Ovary (tissue), 9 donors: ENCODE measurements around the gene NIM1K. TPM values are rescaled to one million over a fixed set of nuclear protein-coding genes. Genes with fewer than 3 reads are reported as not detected.

Experiments used
- DNase-seq, 5 donors: peaks; one replicate each; pipeline ENCODE4 v3.0.0-alpha.2; 2019 to 2020
- H3K27ac ChIP-seq, 2 donors: fragments of 200-600 bp; one replicate each; pipeline versions ENCODE4 v1.5.1 to v1.8.0; 2019 to 2022
- H3K27me3 ChIP-seq: fragments of 200-600 bp; one replicate; pipeline ENCODE4 v1.8.0; 2022
- H3K36me3 ChIP-seq: fragments of 200-600 bp; sonication (generic); one replicate; pipeline ENCODE4 v1.5.1; 2019
- H3K4me1 ChIP-seq: one replicate; pipeline ENCODE4 v1.8.1; 2013; ENCODE audit warnings: mild to moderate bottlenecking, moderate library complexity; ENCODE audit not compliant: insufficient read depth
- H3K4me3 ChIP-seq: fragments of 200-600 bp; sonication (generic); one replicate; pipeline ENCODE4 v1.5.1; 2017
- H3K9me3 ChIP-seq, 2 donors: fragments of 200-600 bp in 1 of 2; sonication (generic) in 1 of 2; one replicate each; pipeline versions ENCODE4 v1.5.1 to v1.8.1; 2013 to 2019; ENCODE audit warnings: mild to moderate bottlenecking in 1 of 2, moderate library complexity in 1 of 2
- EP300 ChIP-seq: sonication (generic); formaldehyde crosslinking; IDR thresholded peaks from one replicate; pipeline ENCODE4 v1.6.1; 2017; ENCODE audit warnings: antibody characterized with exemption
- POLR2A ChIP-seq: fragments of 450-650 bp; IDR thresholded peaks from one replicate; pipeline ENCODE4 v1.6.1; 2017; ENCODE audit warnings: antibody characterized with exemption, mild to moderate bottlenecking, moderate library complexity
- WGBS, 3 donors: extraction: QIAGEN DNeasy Blood & Tissue Kit in 1 of 3; methylation state at CpG; one replicate each; pipeline versions ENCODE4 v1.1.5 to v1.1.7; 2013 to 2017; 5-methylcytosine and 5-hydroxymethylcytosine counted together
- intact Hi-C, 4 donors: fragments of 100-400 bp; cut with DNase I; formaldehyde crosslinking; loops; one replicate each; pipeline versions ENCODE4 v1.11.0 to v1.15.1; 2022 to 2023
- polyA plus RNA-seq, 2 donors: library from polyadenylated mRNA; stranded (reverse); fragments of 200-250 nt in 1 of 2; fragments of 350-450 nt in 1 of 2; fragmentation: Illumina TruSeq in 1 of 2; extraction: RNeasy Lipid Tissue Mini Kit (QIAGEN cat#74804) in 1 of 2; gene quantifications; one replicate each; pipeline ENCODE4 v1.2.3, GENCODE V29; 2013 to 2014
- total RNA-seq, 7 donors: library from RNA; depleted of rRNA in 2 of 7; stranded (reverse); fragments of >200 nt in 2 of 7; fragmentation: NEBNext Ultra II Directional in 3 of 7; extraction: Animal tissue kit (Norgen Biotek cat#: 25700) in 3 of 7; gene quantifications; one replicate each; pipeline versions ENCODE4 v1.1.0 to v1.2.4, GENCODE V29; 2016 to 2023
- TF ChIP-seq, protein P1 (sequence below), 3 donors: fragments of 450-650 bp in 2 of 3; fragments of 200-600 bp in 1 of 3; IDR thresholded peaks; one replicate each; pipeline versions ENCODE4 v1.5.1 to v1.8.0; 2016 to 2022; ENCODE audit warnings: antibody characterized with exemption in 3 of 3, mild to moderate bottlenecking in 1 of 3
- donor health status: DM: no; HTN: no; CAD: no; lungs with moderate emphysema.
- donor health status: DM: no; HTN: no; CAD: no.
- donor health status: Bipolar disorder and iron deficiency.
- donor health status: DM: yes; HTN: yes; CAD: no.
- donor health status: DM: no; HTN: no; CAD: no.
- donor health status: DM: yes; HTN: yes; CAD: no.

Gene NIM1K
- total and polyA plus RNA-seq, 9 donors: 0.12 to 0.78 (median 0.35) TPM; not detected in 1

DNA sequence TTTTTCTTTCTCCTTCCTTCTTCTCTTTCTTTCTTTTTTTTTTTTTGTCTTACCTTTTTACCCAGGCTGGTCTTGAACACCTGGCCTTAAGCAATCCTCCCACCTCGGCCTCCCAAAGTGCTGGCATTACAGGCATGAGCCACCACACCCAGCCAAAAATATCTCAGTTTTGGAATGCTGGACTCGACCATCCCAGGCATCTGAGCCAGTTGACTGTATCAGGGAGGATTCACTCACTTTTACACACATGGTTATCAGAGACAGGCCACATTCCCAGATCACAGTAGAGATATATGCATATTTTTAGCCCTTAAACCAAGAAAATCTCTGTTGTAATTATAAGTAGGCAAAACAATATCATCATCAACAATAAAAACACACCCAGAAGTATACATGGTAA, 21.9 kb downstream of the NIM1K start:
- Histone ChIP-seq H3K9me3 (no peaks in the 10 kb centered on the region), H3K27ac (no peak overlapping the region), H3K4me1 (no peaks in the 10 kb centered on the region), H3K36me3 (no peaks in the 10 kb centered on the region), H3K4me3 (no peak overlapping the region), H3K27me3 (no peaks in the 10 kb centered on the region)
- DNase-seq: no peak
- no peak for TF ChIP-seq POLR2A
- TF ChIP-seq, protein P1, sequence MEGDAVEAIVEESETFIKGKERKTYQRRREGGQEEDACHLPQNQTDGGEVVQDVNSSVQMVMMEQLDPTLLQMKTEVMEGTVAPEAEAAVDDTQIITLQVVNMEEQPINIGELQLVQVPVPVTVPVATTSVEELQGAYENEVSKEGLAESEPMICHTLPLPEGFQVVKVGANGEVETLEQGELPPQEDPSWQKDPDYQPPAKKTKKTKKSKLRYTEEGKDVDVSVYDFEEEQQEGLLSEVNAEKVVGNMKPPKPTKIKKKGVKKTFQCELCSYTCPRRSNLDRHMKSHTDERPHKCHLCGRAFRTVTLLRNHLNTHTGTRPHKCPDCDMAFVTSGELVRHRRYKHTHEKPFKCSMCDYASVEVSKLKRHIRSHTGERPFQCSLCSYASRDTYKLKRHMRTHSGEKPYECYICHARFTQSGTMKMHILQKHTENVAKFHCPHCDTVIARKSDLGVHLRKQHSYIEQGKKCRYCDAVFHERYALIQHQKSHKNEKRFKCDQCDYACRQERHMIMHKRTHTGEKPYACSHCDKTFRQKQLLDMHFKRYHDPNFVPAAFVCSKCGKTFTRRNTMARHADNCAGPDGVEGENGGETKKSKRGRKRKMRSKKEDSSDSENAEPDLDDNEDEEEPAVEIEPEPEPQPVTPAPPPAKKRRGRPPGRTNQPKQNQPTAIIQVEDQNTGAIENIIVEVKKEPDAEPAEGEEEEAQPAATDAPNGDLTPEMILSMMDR (IDR thresholded peaks at IDR 0.05): no peak
- no peak for TF ChIP-seq EP300
- intact Hi-C loops: no loop called here
- WGBS, 3 donors: 65 to 73% (median 66%) methylated on average over 2 of the region's 2 CpGs

DNA sequence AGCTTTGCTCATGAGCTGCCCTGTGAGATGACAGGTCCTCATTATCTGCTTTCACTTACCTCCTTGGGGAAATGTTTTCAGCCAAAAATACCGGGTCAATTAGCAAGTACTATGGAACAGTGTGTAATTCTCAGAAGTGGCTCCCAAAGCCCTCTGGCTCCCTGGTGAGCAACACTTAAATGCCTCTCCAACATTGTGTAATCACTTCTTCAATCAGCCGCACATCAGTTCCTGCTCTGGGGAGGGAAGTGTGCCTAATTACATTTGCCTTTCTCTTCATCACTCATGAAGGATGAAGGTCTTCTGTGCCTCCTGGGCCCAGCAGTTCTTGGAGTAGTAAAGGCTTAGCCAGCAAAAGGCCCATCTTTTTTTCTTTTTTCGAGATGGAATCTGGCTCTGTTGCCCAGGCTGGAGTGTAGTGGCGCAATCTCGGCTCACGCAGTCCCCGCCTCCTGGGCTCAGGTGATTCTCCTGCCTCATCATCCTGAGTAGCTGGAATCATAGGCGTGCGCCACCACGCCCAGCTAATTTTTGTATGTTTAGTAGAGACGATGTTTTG, 23.1 kb downstream of the NIM1K start:
- Histone ChIP-seq H3K4me1 (no peaks in the 10 kb centered on the region), H3K36me3 (no peaks in the 10 kb centered on the region), H3K27ac (no peak overlapping the region), H3K4me3 (no peak overlapping the region), H3K27me3 (no peaks in the 10 kb centered on the region), H3K9me3 (no peaks in the 10 kb centered on the region)
- TF ChIP-seq EP300 (no peak), POLR2A (no peak)
- TF ChIP-seq, protein P1 (IDR thresholded peaks at IDR 0.05): no peak
- intact Hi-C loops: no loop called here
- DNase-seq: no peak
- WGBS, 3 donors: 89 to 90% (median 89%) methylated on average over 11 of the region's 11 CpGs

DNA sequence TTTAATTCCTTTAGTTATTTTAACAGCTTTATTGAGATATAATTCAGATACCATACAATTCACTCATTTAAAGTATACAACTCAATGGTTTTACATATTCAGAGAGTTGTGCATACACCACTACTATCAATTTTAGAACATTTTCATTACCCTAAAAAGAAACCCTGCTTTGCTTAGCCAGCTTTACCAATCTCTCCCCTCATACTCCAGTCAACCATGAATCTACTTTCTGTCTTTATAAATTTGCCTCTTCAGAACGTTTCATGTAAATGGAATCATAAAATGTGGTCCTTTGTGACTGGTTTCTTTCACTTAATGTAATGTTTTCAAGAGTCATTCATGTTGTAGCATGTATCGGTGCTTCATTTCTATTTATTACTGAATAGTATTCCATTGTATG, 24.9 kb downstream of the NIM1K start:
- Histone ChIP-seq H3K9me3 (no peaks in the 10 kb centered on the region), H3K27ac (no peak overlapping the region), H3K36me3 (no peaks in the 10 kb centered on the region), H3K4me1 (no peaks in the 10 kb centered on the region), H3K4me3 (no peak overlapping the region), H3K27me3 (no peaks in the 10 kb centered on the region)
- intact Hi-C loops: no loop called here
- 67 to 80% (median 75%) methylated on average over 2 of the region's 2 CpGs for WGBS, 3 donors
- TF ChIP-seq, protein P1 (IDR thresholded peaks at IDR 0.05): no peak
- no peak for TF ChIP-seq POLR2A
- TF ChIP-seq EP300: no peak
- DNase-seq: no peak

DNA sequence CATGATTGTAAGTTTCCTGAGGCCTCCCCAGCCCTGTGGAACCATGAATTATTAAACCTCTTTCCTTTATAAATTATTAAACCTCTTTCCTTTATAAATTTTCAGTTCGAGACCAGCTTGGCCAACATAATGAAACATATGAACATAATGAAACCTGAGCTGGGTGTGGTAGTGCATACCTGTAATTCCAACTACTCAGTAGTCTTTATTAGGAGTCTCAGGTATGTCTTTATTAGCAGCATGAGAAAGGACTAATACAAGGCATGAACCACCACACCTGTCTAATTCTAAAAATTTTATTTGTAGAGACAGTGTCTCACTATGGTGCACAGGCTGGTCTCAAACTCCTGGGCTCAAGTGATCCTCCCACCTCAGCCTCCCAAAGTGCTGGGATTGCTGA, 27.1 kb downstream of the NIM1K start:
- intact Hi-C loops: no loop called here
- Histone ChIP-seq H3K9me3 (no peaks in the 10 kb centered on the region), H3K4me1 (no peaks in the 10 kb centered on the region), H3K36me3 (no peaks in the 10 kb centered on the region), H3K4me3 (no peak overlapping the region), H3K27me3 (no peaks in the 10 kb centered on the region), H3K27ac (no peak overlapping the region)
- 81 to 93% (median 85%) methylated on average over 1 of the region's 1 CpG for WGBS, 3 donors
- no peak for DNase-seq
- TF ChIP-seq POLR2A: no peak
- TF ChIP-seq, protein P1 (IDR thresholded peaks at IDR 0.05): no peak
- no peak for TF ChIP-seq EP300
